HL-60 (cell line): ENCODE measurements around the gene MTG2.

Experiments
- DNase-seq, 2 experiments: peaks; one replicate each; pipeline ENCODE4 v3.0.0-alpha.2; 2010 to 2020; ENCODE audit warnings: low read depth in 1 of 2, low spot score in 1 of 2
- H3K27ac ChIP-seq: fragments of 250-450 bp; sonication (Bioruptor Pico); replicated peaks from 2 replicates; pipeline ENCODE4 v1.5.1; 2020; ENCODE audit warnings: mild to moderate bottlenecking, moderate library complexity
- H3K27me3 ChIP-seq: fragments of 250-450 bp; sonication (Bioruptor Pico); 2 replicates; pipeline ENCODE4 v1.5.1; 2021; ENCODE audit warnings: mild to moderate bottlenecking, moderate library complexity; ENCODE audit not compliant: insufficient read depth, poor library complexity, severe bottlenecking
- H3K4me3 ChIP-seq: replicated peaks from 2 replicates; pipeline ENCODE4 v1.5.1; 2011; ENCODE audit warnings: mild to moderate bottlenecking, control low read depth, low read length; ENCODE audit not compliant: insufficient read depth
- GABPA ChIP-seq: IDR thresholded peaks from 2 replicates; pipeline ENCODE4 v1.6.1; 2012; ENCODE audit warnings: low read depth
- POLR2AphosphoS5 ChIP-seq: IDR thresholded peaks from 2 replicates; pipeline ENCODE4 v1.6.1; 2012; ENCODE audit warnings: low read depth
- SPI1 ChIP-seq: IDR thresholded peaks from 2 replicates; pipeline ENCODE4 v1.6.1; 2012; ENCODE audit warnings: low read depth, mild to moderate bottlenecking, borderline replicate concordance
- TF ChIP-seq, protein P1 (sequence below): IDR thresholded peaks from 2 replicates; pipeline ENCODE4 v1.6.1; 2012; ENCODE audit warnings: low read depth; ENCODE audit not compliant: insufficient replicate concordance
- TF ChIP-seq, protein P2 (sequence below): IDR thresholded peaks from one replicate; pipeline ENCODE4 v1.5.1; 2011; ENCODE audit warnings: low read length, control low read depth, inconsistent platforms; ENCODE audit not compliant: insufficient read depth

MTG2 gene

DNA sequence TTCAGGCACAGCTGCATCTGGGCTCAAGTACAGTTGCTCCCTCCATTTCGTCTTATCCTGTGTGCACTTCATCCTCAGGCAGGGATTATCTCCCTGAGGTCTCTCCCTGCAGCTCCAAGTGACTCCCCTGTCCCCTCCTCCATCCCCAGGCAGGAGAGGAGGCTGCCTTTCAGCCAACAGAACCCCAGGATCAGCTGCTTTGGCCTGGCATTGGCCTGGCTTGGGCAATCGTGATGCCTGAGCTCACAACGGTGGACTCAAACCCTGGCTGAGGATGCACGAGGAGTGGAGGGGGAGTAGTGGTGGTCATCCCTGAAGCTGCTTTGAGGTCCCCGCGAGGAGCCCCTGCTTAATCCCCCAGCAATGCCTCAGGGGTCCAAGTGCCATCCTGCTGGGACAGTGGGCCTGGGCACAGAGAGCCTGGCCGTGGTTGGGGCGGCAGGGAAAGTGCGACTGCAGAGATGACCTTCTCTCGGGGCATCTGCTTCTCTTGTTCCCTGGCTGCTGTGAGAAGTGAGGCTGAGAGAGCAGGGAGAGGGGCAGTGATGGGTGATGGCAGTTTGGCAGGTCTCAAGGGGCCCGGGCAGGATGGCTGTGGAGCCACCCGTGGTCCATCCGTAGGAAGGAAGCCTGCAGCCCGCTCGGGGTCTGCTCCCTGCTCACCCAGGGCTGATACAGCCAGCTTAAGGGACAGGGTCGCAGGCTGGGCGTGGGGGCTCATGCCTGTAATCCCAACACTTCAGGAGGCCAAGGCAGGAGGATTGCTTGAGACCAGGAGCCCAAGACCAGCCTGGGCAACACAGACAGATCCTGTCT is 43.2 kb downstream of the MTG2 start:
- no peak for TF ChIP-seq GABPA
- no peak for TF ChIP-seq POLR2AphosphoS5
- TF ChIP-seq, protein P1, sequence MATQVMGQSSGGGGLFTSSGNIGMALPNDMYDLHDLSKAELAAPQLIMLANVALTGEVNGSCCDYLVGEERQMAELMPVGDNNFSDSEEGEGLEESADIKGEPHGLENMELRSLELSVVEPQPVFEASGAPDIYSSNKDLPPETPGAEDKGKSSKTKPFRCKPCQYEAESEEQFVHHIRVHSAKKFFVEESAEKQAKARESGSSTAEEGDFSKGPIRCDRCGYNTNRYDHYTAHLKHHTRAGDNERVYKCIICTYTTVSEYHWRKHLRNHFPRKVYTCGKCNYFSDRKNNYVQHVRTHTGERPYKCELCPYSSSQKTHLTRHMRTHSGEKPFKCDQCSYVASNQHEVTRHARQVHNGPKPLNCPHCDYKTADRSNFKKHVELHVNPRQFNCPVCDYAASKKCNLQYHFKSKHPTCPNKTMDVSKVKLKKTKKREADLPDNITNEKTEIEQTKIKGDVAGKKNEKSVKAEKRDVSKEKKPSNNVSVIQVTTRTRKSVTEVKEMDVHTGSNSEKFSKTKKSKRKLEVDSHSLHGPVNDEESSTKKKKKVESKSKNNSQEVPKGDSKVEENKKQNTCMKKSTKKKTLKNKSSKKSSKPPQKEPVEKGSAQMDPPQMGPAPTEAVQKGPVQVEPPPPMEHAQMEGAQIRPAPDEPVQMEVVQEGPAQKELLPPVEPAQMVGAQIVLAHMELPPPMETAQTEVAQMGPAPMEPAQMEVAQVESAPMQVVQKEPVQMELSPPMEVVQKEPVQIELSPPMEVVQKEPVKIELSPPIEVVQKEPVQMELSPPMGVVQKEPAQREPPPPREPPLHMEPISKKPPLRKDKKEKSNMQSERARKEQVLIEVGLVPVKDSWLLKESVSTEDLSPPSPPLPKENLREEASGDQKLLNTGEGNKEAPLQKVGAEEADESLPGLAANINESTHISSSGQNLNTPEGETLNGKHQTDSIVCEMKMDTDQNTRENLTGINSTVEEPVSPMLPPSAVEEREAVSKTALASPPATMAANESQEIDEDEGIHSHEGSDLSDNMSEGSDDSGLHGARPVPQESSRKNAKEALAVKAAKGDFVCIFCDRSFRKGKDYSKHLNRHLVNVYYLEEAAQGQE: no peak
- TF ChIP-seq, protein P2, sequence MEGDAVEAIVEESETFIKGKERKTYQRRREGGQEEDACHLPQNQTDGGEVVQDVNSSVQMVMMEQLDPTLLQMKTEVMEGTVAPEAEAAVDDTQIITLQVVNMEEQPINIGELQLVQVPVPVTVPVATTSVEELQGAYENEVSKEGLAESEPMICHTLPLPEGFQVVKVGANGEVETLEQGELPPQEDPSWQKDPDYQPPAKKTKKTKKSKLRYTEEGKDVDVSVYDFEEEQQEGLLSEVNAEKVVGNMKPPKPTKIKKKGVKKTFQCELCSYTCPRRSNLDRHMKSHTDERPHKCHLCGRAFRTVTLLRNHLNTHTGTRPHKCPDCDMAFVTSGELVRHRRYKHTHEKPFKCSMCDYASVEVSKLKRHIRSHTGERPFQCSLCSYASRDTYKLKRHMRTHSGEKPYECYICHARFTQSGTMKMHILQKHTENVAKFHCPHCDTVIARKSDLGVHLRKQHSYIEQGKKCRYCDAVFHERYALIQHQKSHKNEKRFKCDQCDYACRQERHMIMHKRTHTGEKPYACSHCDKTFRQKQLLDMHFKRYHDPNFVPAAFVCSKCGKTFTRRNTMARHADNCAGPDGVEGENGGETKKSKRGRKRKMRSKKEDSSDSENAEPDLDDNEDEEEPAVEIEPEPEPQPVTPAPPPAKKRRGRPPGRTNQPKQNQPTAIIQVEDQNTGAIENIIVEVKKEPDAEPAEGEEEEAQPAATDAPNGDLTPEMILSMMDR: no peak
- TF ChIP-seq SPI1: no peak
- DNase-seq: no peak
- no peak overlapping the region for H3K4me3 ChIP-seq
- H3K27me3 ChIP-seq: peaks cover 22% of the 10 kb centered on the region
- no peak overlapping the region for H3K27ac ChIP-seq

DNA sequence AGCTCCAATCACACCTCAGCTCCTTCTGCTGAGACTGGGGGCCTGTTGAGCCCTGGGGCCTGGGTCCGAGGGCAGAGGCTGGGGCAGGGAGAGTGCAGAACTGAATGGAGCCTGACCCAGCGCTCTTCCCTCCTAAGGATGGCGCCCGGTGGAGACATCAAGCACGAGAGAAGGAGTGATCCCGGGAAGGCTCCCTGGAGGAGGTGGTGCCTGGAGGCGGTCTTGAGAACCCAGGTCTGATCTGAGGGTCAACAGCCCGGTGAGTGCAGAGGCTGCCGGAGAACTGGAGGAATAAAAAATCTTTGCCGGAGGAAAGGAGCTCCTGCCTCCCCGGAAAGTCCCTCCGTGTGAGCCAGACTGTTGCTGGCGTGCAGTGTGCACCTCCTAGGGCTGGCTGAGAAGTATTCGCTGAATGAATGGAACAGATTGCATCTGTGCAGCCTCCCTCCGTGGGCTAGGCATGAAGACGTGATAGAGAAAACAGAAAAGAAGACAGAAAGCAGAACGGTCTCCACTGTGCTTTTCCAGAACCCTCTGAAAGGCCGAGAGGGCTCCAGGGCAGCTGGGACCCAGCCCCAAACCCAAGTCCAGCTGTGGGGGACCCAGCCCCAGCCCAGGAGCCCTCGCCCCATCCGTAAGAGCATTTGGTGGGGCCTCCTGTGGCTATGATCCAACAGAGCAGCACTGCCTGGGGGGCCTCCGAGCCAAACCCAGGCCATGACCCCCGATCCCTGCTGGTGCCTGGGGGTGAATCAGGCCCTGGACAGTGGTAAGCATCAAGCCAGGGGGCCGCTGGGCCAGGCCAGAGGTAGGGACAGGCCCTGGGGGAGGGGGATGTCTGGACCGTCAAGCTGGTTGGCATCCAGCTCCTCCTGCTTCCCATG is 44.1 kb downstream of the MTG2 start:
- Histone ChIP-seq H3K27ac (no peak overlapping the region), H3K4me3 (no peak overlapping the region), H3K27me3 (peaks cover 14% of the 10 kb centered on the region)
- TF ChIP-seq POLR2AphosphoS5: no peak
- TF ChIP-seq SPI1: no peak
- TF ChIP-seq, protein P2: no peak
- no peak for TF ChIP-seq GABPA
- TF ChIP-seq, protein P1: no peak
- DNase-seq: no peak

DNA sequence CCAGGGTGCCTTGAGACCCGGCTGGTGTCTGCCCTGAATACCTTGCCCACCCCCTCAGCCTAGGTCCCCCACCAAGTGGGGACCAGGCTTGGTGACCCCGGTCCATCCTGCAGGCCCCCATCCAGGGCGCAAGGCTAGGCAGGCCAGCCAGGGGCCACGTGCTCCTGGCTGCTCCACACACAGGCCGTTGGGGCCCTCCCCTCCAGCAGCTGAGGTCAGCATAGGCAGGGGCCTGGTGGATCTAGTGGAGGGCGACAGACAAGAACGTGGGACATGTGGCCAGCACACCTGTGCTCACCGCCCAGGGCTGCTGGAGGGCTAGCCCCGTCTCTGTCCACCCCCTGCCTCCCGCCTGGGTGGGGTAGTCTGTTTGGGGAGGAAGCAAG is 44.8 kb downstream of the MTG2 start:
- Histone ChIP-seq H3K4me3 (no peak overlapping the region), H3K27ac (no peak overlapping the region), H3K27me3 (peaks cover 8% of the 10 kb centered on the region)
- TF ChIP-seq GABPA (no peak), SPI1 (no peak), POLR2AphosphoS5 (no peak)
- TF ChIP-seq, protein P2: no peak
- TF ChIP-seq, protein P1: no peak
- no peak for DNase-seq
